ENCODE measurements around the gene TMEM163.

- TF ChIP-seq SP1 (IDR thresholded peaks at IDR 0.05) (no peak), FOXK2 (IDR thresholded peaks at IDR 0.05) (no peak), SUZ12 (IDR thresholded peaks at IDR 0.05) (no peak), FOXM1 (IDR thresholded peaks at IDR 0.05; ENCODE audit: borderline replicate concordance) (no peak), TARDBP (IDR thresholded peaks at IDR 0.05) (no peak), ELF4 (IDR thresholded peaks at IDR 0.05) (no peak), PKNOX1 (IDR thresholded peaks at IDR 0.05) (no peak), FOXA1 (IDR thresholded peaks at IDR 0.05) (no peak), LEF1 (IDR thresholded peaks at IDR 0.05; ENCODE audit: borderline replicate concordance) (no peak), ZNF384 (IDR thresholded peaks at IDR 0.05) (no peak), NFRKB (IDR thresholded peaks at IDR 0.05) (no peak), CTBP1 (IDR thresholded peaks at IDR 0.05; ENCODE audit: borderline replicate concordance) (no peak), ARNT (IDR thresholded peaks at IDR 0.05) (no peak)
These were observed 182.5 kb downstream of the TMEM163 start for GRCh38 chr2:134536296-134536695.

All from HEK293T (cell line).